OCI-LY3 (cell line): ENCODE data around the gene XXYLT1.

Experiments
- H2AFZ ChIP-seq: fragments of 200-600, 300-600 bp; shearing (Covaris generic); 2 replicates; pipeline ENCODE4 v1.6.0; 2014; ENCODE audit warnings: antibody characterized with exemption, low read depth, low read length
- H3K27ac ChIP-seq: fragments of 200-600, 300-600 bp; sonication (generic); 2 replicates; pipeline ENCODE4 v1.5.1; 2014; ENCODE audit warnings: mild to moderate bottlenecking, low read length, moderate library complexity, mixed read lengths
- H3K27me3 ChIP-seq: fragments of 200-600, 300-600 bp; sonication (generic); 2 replicates; pipeline ENCODE4 v1.6.1; 2014; ENCODE audit warnings: low read depth, low read length, mixed read lengths
- H3K36me3 ChIP-seq: fragments of 200-600, 300-600 bp; sonication (generic); replicated peaks from 2 replicates; pipeline ENCODE3; 2014; ENCODE audit warnings: low read depth, low read length, mixed read lengths
- H3K4me1 ChIP-seq: fragments of 300-600, 200-600 bp; sonication (generic); 2 replicates; pipeline ENCODE4 v1.6.1; 2014; ENCODE audit warnings: low read length, mixed read lengths
- H3K4me2 ChIP-seq: fragments of 200-600, 300-600 bp; sonication (generic); 2 replicates; pipeline ENCODE4 v1.6.1; 2014; ENCODE audit warnings: low read length, mixed read lengths
- H3K4me3 ChIP-seq: fragments of 300-600, 200-600 bp; sonication (generic); 2 replicates; pipeline ENCODE4 v1.5.1; 2014; ENCODE audit warnings: antibody characterized with exemption, mild to moderate bottlenecking, low read length, moderate library complexity
- H3K79me2 ChIP-seq: fragments of 300-600, 200-600 bp; shearing (Covaris generic); 2 replicates; pipeline ENCODE4 v1.6.1; 2014; ENCODE audit warnings: mild to moderate bottlenecking, low read length, mixed read lengths
- H3K9ac ChIP-seq: fragments of 300-600, 200-600 bp; shearing (Covaris generic); 2 replicates; pipeline ENCODE4 v1.6.0; 2014; ENCODE audit warnings: mild to moderate bottlenecking, low read length, moderate library complexity
- H3K9me3 ChIP-seq: fragments of 200-600, 300-600 bp; shearing (Covaris generic); 2 replicates; pipeline ENCODE4 v1.6.1; 2014; ENCODE audit warnings: low read length, mixed read lengths; ENCODE audit not compliant: insufficient read depth
- H4K20me1 ChIP-seq: fragments of 200-600, 300-600 bp; sonication (generic); 2 replicates; pipeline ENCODE4 v1.6.1; 2016; ENCODE audit warnings: low read length, mixed read lengths; ENCODE audit not compliant: insufficient read depth
- CTCF ChIP-seq: fragments of 200-600, 300-600 bp; sonication (generic); IDR thresholded peaks from 2 replicates; pipeline ENCODE4 v1.5.1; 2014; ENCODE audit warnings: antibody characterized with exemption, low read length, low read depth
- EZH2phosphoT487 ChIP-seq: fragments of 200-600 bp; shearing (Covaris generic); IDR thresholded peaks from 2 replicates; pipeline ENCODE4 v1.6.1; 2018; ENCODE audit warnings: antibody characterized with exemption, mixed run types, low read depth

XXYLT1 gene

DNA sequence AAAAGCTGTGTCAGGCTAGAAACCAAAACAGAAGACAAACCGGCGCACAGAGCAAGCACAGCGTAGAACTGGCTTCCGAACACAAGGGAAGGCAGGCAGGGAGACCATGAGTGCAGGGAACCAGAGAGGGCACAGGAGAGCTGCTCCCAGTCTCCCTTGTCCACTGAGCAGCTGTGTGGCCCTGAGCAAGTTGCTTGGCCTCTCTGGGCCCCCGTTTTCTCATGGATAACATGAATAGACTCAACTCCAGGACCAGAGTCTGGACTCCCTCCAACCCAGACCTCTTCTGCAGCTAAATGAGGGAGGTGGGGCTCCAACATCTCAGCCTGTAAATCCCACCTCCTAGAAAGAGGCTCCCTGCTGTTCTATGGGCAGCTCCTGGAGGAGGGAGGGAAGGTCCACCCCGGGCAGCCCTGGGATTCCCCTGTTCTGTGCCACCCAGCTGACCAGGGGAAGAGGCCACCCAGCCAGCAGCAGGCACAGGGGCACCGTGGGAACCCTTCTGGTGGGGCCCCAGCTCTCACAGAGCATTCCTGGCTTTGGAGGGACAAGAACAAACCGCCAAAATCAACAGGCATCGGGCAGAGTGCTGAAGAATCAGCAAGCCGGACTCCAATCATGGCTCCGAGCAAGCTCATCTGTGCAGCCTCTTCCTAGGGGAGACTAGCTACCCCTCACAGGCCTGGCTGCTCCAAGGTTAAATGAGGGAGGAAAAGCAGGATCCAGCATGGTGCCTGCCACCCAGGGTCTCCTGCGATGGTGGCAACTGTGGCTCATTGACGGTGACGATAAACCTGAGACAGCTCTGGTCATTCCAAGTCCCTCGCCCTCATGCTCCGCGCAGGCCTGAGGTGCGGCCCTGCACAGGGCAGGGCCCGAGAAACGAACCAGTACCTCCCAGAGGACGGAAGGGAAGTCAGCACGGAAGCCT, 15.1 kb downstream of the XXYLT1 start:
- H3K9me3 ChIP-seq, result no peaks in the 10 kb centered on the region
- no peak overlapping the region for H3K9ac ChIP-seq
- peaks cover 41% of the 10 kb centered on the region for H3K4me1 ChIP-seq
- no peak overlapping the region for H3K27ac ChIP-seq
- H3K4me3 ChIP-seq, result no peak overlapping the region
- TF ChIP-seq EZH2phosphoT487 (no peak), CTCF (no peak)
- peaks cover 34% of the 10 kb centered on the region for H3K79me2 ChIP-seq
- no peak overlapping the region for H3K4me2 ChIP-seq
- H4K20me1 ChIP-seq, result no peaks in the 10 kb centered on the region
- no peak overlapping the region for H2AFZ ChIP-seq
- no peaks in the 10 kb centered on the region for H3K36me3 ChIP-seq
- H3K27me3 ChIP-seq, result no peaks in the 10 kb centered on the region

GRCh38 chr3:195255176-195255500, 15.8 kb downstream of the XXYLT1 start:
- H2AFZ ChIP-seq, result no peak overlapping the region
- H4K20me1 ChIP-seq, result no peaks in the 10 kb centered on the region
- TF ChIP-seq EZH2phosphoT487, result no peak
- TF ChIP-seq CTCF, result no peak
- no peak overlapping the region for H3K9ac ChIP-seq
- H3K27ac ChIP-seq, result no peak overlapping the region
- H3K4me2 ChIP-seq, result no peak overlapping the region
- no peaks in the 10 kb centered on the region for H3K27me3 ChIP-seq
- H3K4me3 ChIP-seq, result no peak overlapping the region
- no peaks in the 10 kb centered on the region for H3K9me3 ChIP-seq
- H3K79me2 ChIP-seq, result peaks cover 31% of the 10 kb centered on the region
- peaks cover 44% of the 10 kb centered on the region for H3K4me1 ChIP-seq
- H3K36me3 ChIP-seq, result no peaks in the 10 kb centered on the region

- H3K9ac ChIP-seq, result no peak overlapping the region
- H2AFZ ChIP-seq, result no peak overlapping the region
- no peak overlapping the region for H3K27ac ChIP-seq
- no peak overlapping the region for H3K4me3 ChIP-seq
- H3K36me3 ChIP-seq, result no peaks in the 10 kb centered on the region
- no peaks in the 10 kb centered on the region for H3K27me3 ChIP-seq
- H4K20me1 ChIP-seq, result no peaks in the 10 kb centered on the region
- no peak overlapping the region for H3K4me2 ChIP-seq
- no peak for TF ChIP-seq CTCF
- H3K79me2 ChIP-seq, result peaks cover 31% of the 10 kb centered on the region
- H3K9me3 ChIP-seq, result no peaks in the 10 kb centered on the region
- H3K4me1 ChIP-seq, result peaks cover 48% of the 10 kb centered on the region
Measured at GRCh38 chr3:195254454-195255175, 16.3 kb downstream of the XXYLT1 start.

GRCh38 chr3:195253923-195254432, 17.0 kb downstream of the XXYLT1 start:
- Histone ChIP-seq H3K27ac (no peak overlapping the region), H3K79me2 (peaks cover 25% of the 10 kb centered on the region), H3K27me3 (no peaks in the 10 kb centered on the region), H3K4me2 (no peak overlapping the region), H3K4me3 (no peak overlapping the region), H2AFZ (no peak overlapping the region), H4K20me1 (no peaks in the 10 kb centered on the region), H3K36me3 (no peaks in the 10 kb centered on the region), H3K9me3 (no peaks in the 10 kb centered on the region), H3K4me1 (peaks cover 43% of the 10 kb centered on the region), H3K9ac (no peak overlapping the region)
- no peak for TF ChIP-seq EZH2phosphoT487
- TF ChIP-seq CTCF, result no peak
